M059J (cell line): Measurements from ENCODE around the gene PRKCB. TPM values are rescaled to one million over a fixed set of nuclear protein-coding genes. Genes with fewer than 3 reads are reported as not detected.

Source experiments
- DNase-seq: peaks from one replicate; pipeline ENCODE4 v3.0.0-alpha.2; 2012; ENCODE audit warnings: low read depth
- total RNA-seq: library from RNA; depleted of rRNA; stranded (reverse); fragments of >200 nt; shearing (Covaris generic); gene quantifications from 2 replicates; pipeline ENCODE4 v1.2.3, GENCODE V29; 2014

Gene PRKCB
- total RNA-seq, 1 experiment from 2014 or later: not detected

DNA sequence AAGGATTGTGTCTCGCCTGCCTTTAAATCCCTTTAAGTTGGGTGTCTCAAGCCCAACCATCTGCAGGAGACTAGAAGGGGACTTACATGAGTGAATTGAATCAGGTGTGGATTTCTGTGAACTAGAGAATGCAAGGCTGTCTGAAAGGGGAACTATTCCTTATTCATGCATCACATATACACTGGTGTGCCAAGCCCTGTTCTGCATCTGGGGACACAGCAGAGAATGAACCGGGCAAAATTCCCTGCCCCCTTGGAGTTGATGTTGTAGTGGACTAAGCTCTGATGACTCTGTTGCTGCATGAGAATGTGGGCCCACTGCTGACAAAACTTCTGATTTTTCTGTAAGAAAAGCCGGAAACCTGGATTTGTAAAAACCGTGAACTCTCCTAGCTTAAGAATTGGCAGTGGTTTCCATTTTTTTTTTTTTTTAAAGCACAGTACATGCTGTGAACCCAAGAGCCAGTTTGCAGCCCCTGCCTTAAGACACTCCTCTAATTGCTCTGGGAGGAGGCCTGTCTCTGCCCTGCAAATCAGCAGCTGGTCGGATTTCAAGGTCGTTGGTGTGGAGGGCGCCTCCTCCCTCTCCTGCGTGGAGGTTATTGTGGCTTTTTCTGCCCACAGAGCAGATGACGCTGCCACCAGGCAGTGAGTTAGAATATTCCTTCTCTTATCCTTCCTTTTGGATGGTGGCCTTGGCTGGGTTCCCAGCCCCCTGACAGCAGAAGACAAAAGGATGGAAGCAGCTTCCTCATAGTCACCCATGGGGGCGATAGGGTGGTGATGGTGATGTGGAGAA, 131.0 kb downstream of the PRKCB start:
- no peak for DNase-seq

DNA sequence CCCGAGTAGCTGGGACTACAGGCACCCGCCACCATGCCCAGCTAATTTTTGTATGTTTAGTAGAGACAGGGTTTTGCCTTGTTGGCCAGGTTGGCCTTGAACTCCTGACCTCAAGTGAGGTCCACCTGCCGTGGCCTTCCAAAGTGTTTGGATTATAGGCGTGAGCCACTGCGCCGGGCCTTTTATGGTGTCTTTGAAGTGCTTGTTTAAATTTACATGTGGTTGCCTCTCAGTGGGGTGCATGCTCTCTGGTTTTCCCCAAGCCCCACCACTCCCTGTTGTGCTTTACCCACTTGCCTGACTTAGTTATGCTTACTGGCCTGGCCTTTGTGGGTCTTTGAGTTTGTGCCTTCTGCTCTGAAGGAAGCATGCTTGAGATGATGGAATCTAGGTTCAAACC, 132.0 kb downstream of the PRKCB start:
- no peak for DNase-seq

DNA sequence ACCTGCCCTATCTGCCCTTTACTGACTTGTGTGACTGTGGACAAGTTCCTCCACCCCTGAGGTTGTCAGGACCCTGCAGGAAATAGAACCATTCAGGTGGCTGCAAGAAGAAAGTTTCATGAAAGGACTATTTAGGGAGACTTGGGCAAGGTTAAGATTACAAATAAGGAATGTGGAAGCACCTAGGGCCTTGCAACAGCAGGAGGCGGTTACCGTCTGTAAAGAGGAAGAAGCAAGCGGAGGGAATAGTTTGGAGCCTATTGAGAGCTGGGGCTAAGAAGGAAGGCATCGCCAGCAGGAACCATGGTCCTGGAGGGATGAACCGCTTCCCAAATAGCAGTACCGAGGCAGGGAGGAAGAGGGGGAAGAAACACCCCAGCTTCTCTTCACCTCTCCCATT, 132.4 kb downstream of the PRKCB start:
- no peak for DNase-seq

DNA sequence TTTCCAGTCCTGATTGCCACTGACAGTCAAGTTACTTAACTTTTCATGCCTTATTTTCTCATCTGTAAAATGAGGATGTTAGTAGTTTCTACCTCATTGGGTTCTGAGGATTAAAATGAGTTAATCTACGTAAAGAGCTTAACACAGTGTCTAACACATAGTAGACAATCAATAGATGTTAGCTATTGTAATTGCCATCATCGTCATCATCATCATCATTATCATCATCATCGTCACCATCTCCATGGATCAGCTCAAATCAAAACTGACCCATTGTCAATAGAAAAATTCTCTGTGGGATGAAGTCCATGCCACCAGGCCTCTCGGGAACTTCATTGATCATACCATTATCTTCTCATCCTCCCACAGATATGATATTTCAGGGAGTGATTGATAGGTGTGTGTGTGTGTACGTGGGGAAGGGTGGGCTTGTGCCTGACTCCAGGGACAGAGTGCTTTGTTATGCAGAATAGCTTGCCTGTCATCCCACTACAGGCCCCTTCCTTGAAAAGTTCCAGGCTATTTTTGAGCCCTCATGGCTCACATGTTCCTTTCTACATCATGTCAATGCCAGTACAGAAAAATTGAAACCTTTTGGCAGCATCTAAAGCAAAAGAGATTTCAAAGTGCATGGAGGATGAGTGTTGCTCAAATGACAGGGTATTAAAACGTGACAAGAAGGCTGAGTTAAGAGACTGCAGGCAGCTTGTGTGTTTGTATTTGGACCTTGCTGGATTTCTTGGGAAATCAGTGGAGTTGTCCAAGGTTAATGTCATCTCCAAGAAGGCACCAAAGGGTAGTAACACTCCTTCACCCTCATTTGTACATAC, 133.9 kb downstream of the PRKCB start:
- no peak for DNase-seq

- no peak for DNase-seq
Observed at GRCh38 chr16:23974223-23974622, 138.4 kb downstream of the PRKCB start.

DNA sequence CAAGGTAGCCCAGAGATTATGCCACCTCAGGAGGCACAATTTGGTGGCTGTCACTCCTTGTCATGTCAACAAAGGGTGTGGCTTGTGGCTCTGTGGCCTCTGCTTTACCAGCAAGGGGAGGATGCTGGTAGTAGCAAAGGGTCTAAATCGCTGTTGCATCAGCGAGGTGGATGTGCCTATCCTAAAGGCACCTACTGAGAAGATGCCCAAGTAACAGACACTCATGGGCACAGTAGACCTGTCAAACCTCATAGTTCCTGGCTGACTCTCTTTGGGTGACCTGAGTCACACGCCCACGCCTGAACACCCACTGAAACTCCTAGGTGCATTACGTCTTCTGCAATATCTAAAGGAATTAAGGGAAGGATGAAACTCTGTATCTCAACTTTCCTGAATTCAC, 139.5 kb downstream of the PRKCB start:
- DNase-seq: no peak

GRCh38 chr16:23976091-23976490, 140.3 kb downstream of the PRKCB start:
- no peak for DNase-seq

- no peak for DNase-seq
Observed at GRCh38 chr16:23976524-23976923, 140.7 kb downstream of the PRKCB start.

GRCh38 chr16:23979441-23979840, 143.7 kb downstream of the PRKCB start:
- DNase-seq: no peak

- no peak for DNase-seq
Observed at GRCh38 chr16:23979982-23980381, 144.2 kb downstream of the PRKCB start.

DNA sequence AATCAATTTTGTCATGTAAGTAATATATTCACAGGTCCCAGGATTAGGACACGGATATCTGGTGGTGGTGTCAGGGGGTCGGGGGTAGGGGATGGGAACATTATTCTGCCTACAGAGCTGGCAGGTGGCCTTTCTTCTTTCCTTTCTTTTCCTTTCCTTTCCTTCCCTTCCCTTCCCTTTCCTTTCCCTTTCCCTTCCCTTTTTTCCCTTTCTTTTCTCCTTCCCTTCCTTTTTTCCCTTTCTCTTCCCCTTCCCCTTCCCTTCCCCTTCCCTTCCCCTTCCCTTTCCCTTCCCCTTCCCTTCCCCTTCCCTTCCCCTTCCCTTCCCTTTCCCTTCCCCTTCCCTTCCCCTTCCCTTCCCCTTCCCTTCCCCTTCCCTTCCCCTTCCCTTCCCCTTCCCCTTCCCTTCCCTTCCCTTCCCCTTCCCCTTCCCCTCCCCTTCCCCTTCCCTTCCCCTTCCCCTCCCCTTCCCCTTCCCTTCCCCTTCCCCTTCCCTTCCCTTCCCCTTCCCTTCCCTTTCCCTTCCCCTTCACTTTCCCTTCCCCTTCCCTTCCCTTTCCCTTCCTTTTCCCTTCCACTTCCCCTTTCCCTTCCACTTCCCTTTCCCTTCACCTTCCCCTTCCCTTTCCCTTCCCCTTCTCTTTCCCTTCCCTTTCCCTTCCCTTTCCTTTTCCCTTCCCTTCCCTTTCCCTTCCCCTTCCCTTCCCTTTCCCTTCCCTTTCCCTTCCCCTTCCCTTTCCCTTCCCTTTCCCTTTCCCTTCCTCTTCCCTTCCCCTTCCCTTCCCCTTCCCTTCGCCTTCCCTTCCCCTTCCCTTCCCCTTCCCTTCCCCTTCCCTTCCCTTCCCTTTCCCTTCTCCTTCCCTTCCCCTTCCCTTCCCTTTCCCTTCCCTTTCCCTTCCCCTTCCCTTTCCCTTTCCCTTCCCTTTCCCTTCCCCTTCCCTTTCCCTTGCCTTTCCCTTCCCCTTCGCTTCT, 145.9 kb downstream of the PRKCB start:
- DNase-seq: no peak

DNA sequence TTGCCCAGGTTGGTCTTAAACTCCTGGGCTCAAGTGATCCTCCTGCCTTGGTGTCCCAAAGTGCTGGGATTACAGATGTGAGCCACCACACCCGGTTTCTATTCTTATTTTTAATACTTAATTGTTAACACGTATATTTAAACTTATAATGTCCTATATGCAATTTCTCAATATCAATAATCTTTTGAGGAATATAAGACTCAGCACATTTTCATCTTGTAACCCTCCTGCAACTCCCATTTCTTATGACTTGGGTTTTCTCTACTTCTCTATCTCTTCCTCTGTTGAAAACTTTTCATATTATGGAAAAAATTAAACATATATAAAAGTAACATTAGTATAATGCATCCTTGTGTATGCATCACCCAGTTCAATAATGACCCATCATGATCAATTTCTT, 150.7 kb downstream of the PRKCB start:
- DNase-seq: no peak

DNA sequence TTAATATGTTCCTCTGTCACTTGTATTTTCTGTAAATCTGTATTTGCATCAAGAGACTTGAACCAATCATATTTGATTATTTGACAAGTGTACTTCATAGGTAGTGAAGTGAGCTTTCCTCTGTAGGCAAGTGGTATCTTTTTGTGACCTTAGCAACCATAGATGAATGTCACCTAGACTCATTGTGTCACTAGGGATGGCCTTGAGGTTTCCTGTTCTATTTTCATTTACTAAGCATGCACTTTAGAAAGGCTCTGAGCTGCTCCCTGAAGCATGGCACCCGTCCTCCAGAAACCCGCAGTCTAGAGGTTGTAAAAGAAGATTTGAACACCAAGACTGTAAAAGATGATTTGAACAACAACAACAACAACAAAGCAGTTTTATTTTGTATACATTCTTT, 151.7 kb downstream of the PRKCB start:
- DNase-seq: no peak

- no peak for DNase-seq
Observed at GRCh38 chr16:23990507-23990906, 154.7 kb downstream of the PRKCB start.

- DNase-seq: no peak
Observed at GRCh38 chr16:23991066-23991465, 155.3 kb downstream of the PRKCB start.

DNA sequence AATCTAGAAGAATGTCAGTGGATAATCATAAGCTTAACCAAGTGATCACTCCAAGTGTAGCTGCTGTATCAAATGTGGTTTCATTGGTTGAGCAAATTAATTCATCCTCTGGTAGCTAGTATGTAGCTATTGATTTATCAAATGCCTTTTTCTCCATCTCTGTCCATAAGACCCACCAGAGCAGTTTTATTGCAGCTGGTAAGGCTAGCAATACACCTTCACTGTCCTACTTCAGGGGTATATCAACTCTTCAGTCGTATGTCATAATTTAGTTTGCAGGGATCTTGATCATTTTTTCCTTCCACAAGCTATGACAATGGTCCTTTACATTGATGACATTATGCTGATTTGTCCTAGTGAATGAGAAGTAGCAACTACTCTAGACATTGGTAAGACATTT, 158.8 kb downstream of the PRKCB start:
- no peak for DNase-seq

- no peak for DNase-seq
Observed at GRCh38 chr16:23996258-23996955, 160.6 kb downstream of the PRKCB start.

GRCh38 chr16:23998771-23999170, 163.0 kb downstream of the PRKCB start:
- no peak for DNase-seq

DNA sequence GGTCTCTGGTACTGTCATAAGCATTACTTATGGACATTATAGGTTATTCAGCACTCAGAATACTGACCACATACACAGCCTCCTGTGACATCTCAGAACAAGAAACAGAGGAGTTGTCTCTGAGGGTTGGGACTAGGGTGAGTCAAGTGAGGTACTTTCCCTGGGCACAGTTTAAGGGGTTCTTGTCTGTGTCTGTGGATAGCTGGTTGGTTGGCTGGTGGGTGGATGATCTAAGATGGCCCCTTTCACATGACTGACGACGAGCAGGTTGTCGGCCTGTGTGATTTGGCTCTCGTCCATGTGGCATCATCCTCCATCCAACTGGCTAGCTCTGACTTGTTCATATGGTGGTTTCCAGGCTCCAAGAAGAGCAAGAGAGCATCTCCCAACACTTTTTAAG, 163.9 kb downstream of the PRKCB start:
- DNase-seq: no peak

GRCh38 chr16:24001710-24002109, 165.9 kb downstream of the PRKCB start:
- DNase-seq: no peak

GRCh38 chr16:24002619-24003018, 166.8 kb downstream of the PRKCB start:
- no peak for DNase-seq
